ENCODE measurements around the gene STRBP.
"Not testable (repeated sequence)": the region's sequence is repeated elsewhere in the genome, so short reads cannot be mapped to it uniquely, and the experiment has no call there.

Gene STRBP

GRCh38 chr9:123283048-123283408, 14.6 kb upstream of the STRBP start:
- Histone ChIP-seq H3K27ac (ENCODE audit: low read depth, low read length) (no peak overlapping the region), H3K36me3 (ENCODE audit: control insufficient read depth, insufficient read depth, low read length) (no peaks in the 10 kb centered on the region), H3K4me3 (ENCODE audit: low read depth, low read length) (no peak overlapping the region), H3K9me3 (ENCODE audit: control insufficient read depth, insufficient read depth, low read length) (no peaks in the 10 kb centered on the region), H3K27me3 (ENCODE audit: control insufficient read depth, insufficient read depth, low read length) (no peaks in the 10 kb centered on the region), H3K4me1 (ENCODE audit: control insufficient read depth, insufficient read depth, low read length) (no peaks in the 10 kb centered on the region), H3K9ac (ENCODE audit: low read depth, low read length) (no peak overlapping the region)

GRCh38 chr9:123282362-123283047, 14.1 kb upstream of the STRBP start:
- Histone ChIP-seq H3K9ac (ENCODE audit: low read depth, low read length) (no peak overlapping the region), H3K4me1 (ENCODE audit: control insufficient read depth, insufficient read depth, low read length) (no peaks in the 10 kb centered on the region), H3K27me3 (ENCODE audit: control insufficient read depth, insufficient read depth, low read length) (no peaks in the 10 kb centered on the region), H3K9me3 (ENCODE audit: control insufficient read depth, insufficient read depth, low read length) (no peaks in the 10 kb centered on the region), H3K27ac (ENCODE audit: low read depth, low read length) (no peak overlapping the region), H3K4me3 (ENCODE audit: low read depth, low read length) (no peak overlapping the region), H3K36me3 (ENCODE audit: control insufficient read depth, insufficient read depth, low read length) (no peaks in the 10 kb centered on the region)

GRCh38 chr9:123281659-123282350, 13.4 kb upstream of the STRBP start:
- no peak overlapping the region for H3K9ac ChIP-seq (ENCODE audit: low read depth, low read length)
- H3K4me3 ChIP-seq (ENCODE audit: low read depth, low read length), result no peak overlapping the region
- no peaks in the 10 kb centered on the region for H3K36me3 ChIP-seq (ENCODE audit: control insufficient read depth, insufficient read depth, low read length)
- no peaks in the 10 kb centered on the region for H3K27me3 ChIP-seq (ENCODE audit: control insufficient read depth, insufficient read depth, low read length)
- H3K4me1 ChIP-seq (ENCODE audit: control insufficient read depth, insufficient read depth, low read length), result no peaks in the 10 kb centered on the region
- no peak overlapping the region for H3K27ac ChIP-seq (ENCODE audit: low read depth, low read length)
- H3K9me3 ChIP-seq (ENCODE audit: control insufficient read depth, insufficient read depth, low read length), result no peaks in the 10 kb centered on the region

- H3K4me3 ChIP-seq (ENCODE audit: low read depth, low read length); H3K4me1 ChIP-seq (ENCODE audit: control insufficient read depth, insufficient read depth, low read length); H3K27ac ChIP-seq (ENCODE audit: low read depth, low read length): not testable (repeated sequence)
Measured at GRCh38 chr9:123278879-123279493, 10.6 kb upstream of the STRBP start.

GRCh38 chr9:123278361-123278760, 10.0 kb upstream of the STRBP start:
- Histone ChIP-seq H3K27me3 (ENCODE audit: control insufficient read depth, insufficient read depth, low read length) (no peaks in the 10 kb centered on the region), H3K9ac (ENCODE audit: low read depth, low read length) (no peak overlapping the region), H3K9me3 (ENCODE audit: control insufficient read depth, insufficient read depth, low read length) (no peaks in the 10 kb centered on the region), H3K4me1 (ENCODE audit: control insufficient read depth, insufficient read depth, low read length) (0 out of 2 replicates have a peak, but pooled peaks cover 9% of the 10 kb centered on the region), H3K36me3 (ENCODE audit: control insufficient read depth, insufficient read depth, low read length) (no peaks in the 10 kb centered on the region), H3K27ac (ENCODE audit: low read depth, low read length) (no peak overlapping the region), H3K4me3 (ENCODE audit: low read depth, low read length) (no peak overlapping the region)

More at GRCh38 chr9:123278879-123279493, 10.6 kb upstream of the STRBP start:
- H3K9ac ChIP-seq (ENCODE audit: low read depth, low read length); H3K36me3 ChIP-seq (ENCODE audit: control insufficient read depth, insufficient read depth, low read length); H3K9me3 ChIP-seq (ENCODE audit: control insufficient read depth, insufficient read depth, low read length); H3K27me3 ChIP-seq (ENCODE audit: control insufficient read depth, insufficient read depth, low read length): not testable (repeated sequence)

GRCh38 chr9:123276551-123276950, 8.2 kb upstream of the STRBP start:
- 0 out of 2 replicates have a peak, but pooled peaks cover 9% of the 10 kb centered on the region for H3K4me1 ChIP-seq (ENCODE audit: control insufficient read depth, insufficient read depth, low read length)
- no peak overlapping the region for H3K4me3 ChIP-seq (ENCODE audit: low read depth, low read length)
- H3K27ac ChIP-seq (ENCODE audit: low read depth, low read length), result no peak overlapping the region
- H3K9me3 ChIP-seq (ENCODE audit: control insufficient read depth, insufficient read depth, low read length), result no peaks in the 10 kb centered on the region
- H3K27me3 ChIP-seq (ENCODE audit: control insufficient read depth, insufficient read depth, low read length), result no peaks in the 10 kb centered on the region
- no peak overlapping the region for H3K9ac ChIP-seq (ENCODE audit: low read depth, low read length)
- H3K36me3 ChIP-seq (ENCODE audit: control insufficient read depth, insufficient read depth, low read length), result no peaks in the 10 kb centered on the region

- H3K9ac ChIP-seq (ENCODE audit: low read depth, low read length); H3K36me3 ChIP-seq (ENCODE audit: control insufficient read depth, insufficient read depth, low read length); H3K27ac ChIP-seq (ENCODE audit: low read depth, low read length); H3K9me3 ChIP-seq (ENCODE audit: control insufficient read depth, insufficient read depth, low read length); H3K27me3 ChIP-seq (ENCODE audit: control insufficient read depth, insufficient read depth, low read length); H3K4me3 ChIP-seq (ENCODE audit: low read depth, low read length): not testable (repeated sequence)
- H3K4me1 ChIP-seq (ENCODE audit: control insufficient read depth, insufficient read depth, low read length), result peaks cover 26% of the 10 kb centered on the region
Measured at GRCh38 chr9:123271133-123271532, 2.7 kb upstream of the STRBP start.

GRCh38 chr9:123269281-123269680, 895 bp upstream of the STRBP start:
- Histone ChIP-seq H3K4me3 (ENCODE audit: low read depth, low read length) (peak overlapping the region; percentile 71), H3K4me1 (ENCODE audit: control insufficient read depth, insufficient read depth, low read length) (peaks cover 32% of the 10 kb centered on the region), H3K27ac (ENCODE audit: low read depth, low read length) (no peak overlapping the region), H3K9ac (ENCODE audit: low read depth, low read length) (0 out of 2 replicates have a peak overlapping the region, but pooled peaks have one; percentile 37), H3K36me3 (ENCODE audit: control insufficient read depth, insufficient read depth, low read length) (no peaks in the 10 kb centered on the region), H3K9me3 (ENCODE audit: control insufficient read depth, insufficient read depth, low read length) (no peaks in the 10 kb centered on the region), H3K27me3 (ENCODE audit: control insufficient read depth, insufficient read depth, low read length) (no peaks in the 10 kb centered on the region; the same call in 1 of the 2 replicates)

- Histone ChIP-seq H3K36me3 (ENCODE audit: control insufficient read depth, insufficient read depth, low read length) (no peaks in the 10 kb centered on the region), H3K4me3 (ENCODE audit: low read depth, low read length) (peak overlapping the region; percentile 71), H3K9me3 (ENCODE audit: control insufficient read depth, insufficient read depth, low read length) (no peaks in the 10 kb centered on the region), H3K27me3 (ENCODE audit: control insufficient read depth, insufficient read depth, low read length) (no peaks in the 10 kb centered on the region; the same call in 1 of the 2 replicates), H3K27ac (ENCODE audit: low read depth, low read length) (no peak overlapping the region), H3K4me1 (ENCODE audit: control insufficient read depth, insufficient read depth, low read length) (peaks cover 36% of the 10 kb centered on the region), H3K9ac (ENCODE audit: low read depth, low read length) (peak overlapping the region; percentile 48; the same call in 1 of the 2 replicates)
Measured at GRCh38 chr9:123268199-123268464, 254 bp downstream of the STRBP start.

GRCh38 chr9:123267481-123268198, 746 bp downstream of the STRBP start:
- Histone ChIP-seq H3K9me3 (ENCODE audit: control insufficient read depth, insufficient read depth, low read length) (no peaks in the 10 kb centered on the region), H3K27ac (ENCODE audit: low read depth, low read length) (no peak overlapping the region), H3K36me3 (ENCODE audit: control insufficient read depth, insufficient read depth, low read length) (no peaks in the 10 kb centered on the region), H3K27me3 (ENCODE audit: control insufficient read depth, insufficient read depth, low read length) (no peaks in the 10 kb centered on the region; the same call in 1 of the 2 replicates), H3K4me3 (ENCODE audit: low read depth, low read length) (peak overlapping the region; percentile 71), H3K4me1 (ENCODE audit: control insufficient read depth, insufficient read depth, low read length) (peaks cover 41% of the 10 kb centered on the region), H3K9ac (ENCODE audit: low read depth, low read length) (peak overlapping the region; percentile 48; the same call in 1 of the 2 replicates)
